GM23338 (cell line): Measurements from ENCODE around the gene SMPDL3A. TPM values are rescaled to one million over a fixed set of nuclear protein-coding genes. Genes with fewer than 3 reads are reported as not detected.

Source experiments
- ZNF114 ChIP-seq: fragments of 250-450 bp; sonication (Bioruptor Pico); IDR thresholded peaks from 2 replicates; pipeline ENCODE4 v1.5.0; 2020; ENCODE audit warnings: mild to moderate bottlenecking, moderate library complexity
- polyA plus RNA-seq: library from polyadenylated mRNA; unstranded; fragments of >200 nt; fragmentation: Nextera tagmentation; extraction: Ambion mirVana; gene quantifications from 2 replicates; pipeline ENCODE4 v1.2.1, GENCODE V29; 2016
- total RNA-seq: library from RNA; depleted of rRNA; stranded (reverse); fragments of >200 nt; shearing (Covaris generic); gene quantifications from 2 replicates; pipeline ENCODE4 v1.2.3, GENCODE V29; 2014
- TF ChIP-seq, protein P1 (sequence below): fragments of 250-450 bp; sonication (Bioruptor Pico); IDR thresholded peaks from 2 replicates; pipeline ENCODE4 v1.5.0; 2020; ENCODE audit warnings: mild to moderate bottlenecking, moderate library complexity
- TF ChIP-seq, protein P2 (sequence below), 2 experiments: fragments of 200-600 bp in 1 of 2; sonication (generic) in 1 of 2; conservative IDR thresholded peaks; 2 replicates each; pipeline versions ENCODE4 v1.5.1 to v1.6.1; 2016 to 2017; ENCODE audit warnings: antibody characterized with exemption in 2 of 2, low read depth in 2 of 2, mild to moderate bottlenecking in 2 of 2, moderate library complexity in 1 of 2
- TF ChIP-seq, protein P3 (sequence below): IDR thresholded peaks from 2 replicates; pipeline ENCODE4 v1.6.1; 2016; ENCODE audit warnings: antibody characterized with exemption
- TF ChIP-seq, protein P4 (sequence below): IDR thresholded peaks from one replicate; pipeline ENCODE4 v1.6.1; 2018; ENCODE audit warnings: antibody characterized with exemption; ENCODE audit not compliant: unreplicated experiment

Gene SMPDL3A
- total and polyA plus RNA-seq, 2 experiments from 2014 or later: 3.5 to 6.3 TPM

DNA sequence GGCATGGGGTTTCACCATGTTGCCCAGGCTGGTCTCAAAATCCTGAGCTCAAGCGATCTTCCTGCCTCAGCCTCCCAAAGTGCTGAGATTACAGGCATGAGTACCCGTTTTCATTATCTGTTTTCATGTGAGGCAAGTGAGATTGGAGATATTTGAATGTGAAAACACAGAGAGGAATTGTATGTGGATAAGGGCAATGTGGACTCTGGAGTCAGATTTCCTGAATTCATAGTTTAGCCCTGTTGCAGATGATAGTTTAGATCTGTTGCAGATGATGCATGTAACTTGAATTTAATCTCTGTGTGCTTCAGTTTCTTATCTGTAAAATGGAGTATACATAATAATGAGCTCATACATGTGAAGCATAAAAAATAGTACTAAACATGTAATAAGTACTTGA, 3.7 kb downstream of the SMPDL3A start (continued):
- TF ChIP-seq, protein P1, sequence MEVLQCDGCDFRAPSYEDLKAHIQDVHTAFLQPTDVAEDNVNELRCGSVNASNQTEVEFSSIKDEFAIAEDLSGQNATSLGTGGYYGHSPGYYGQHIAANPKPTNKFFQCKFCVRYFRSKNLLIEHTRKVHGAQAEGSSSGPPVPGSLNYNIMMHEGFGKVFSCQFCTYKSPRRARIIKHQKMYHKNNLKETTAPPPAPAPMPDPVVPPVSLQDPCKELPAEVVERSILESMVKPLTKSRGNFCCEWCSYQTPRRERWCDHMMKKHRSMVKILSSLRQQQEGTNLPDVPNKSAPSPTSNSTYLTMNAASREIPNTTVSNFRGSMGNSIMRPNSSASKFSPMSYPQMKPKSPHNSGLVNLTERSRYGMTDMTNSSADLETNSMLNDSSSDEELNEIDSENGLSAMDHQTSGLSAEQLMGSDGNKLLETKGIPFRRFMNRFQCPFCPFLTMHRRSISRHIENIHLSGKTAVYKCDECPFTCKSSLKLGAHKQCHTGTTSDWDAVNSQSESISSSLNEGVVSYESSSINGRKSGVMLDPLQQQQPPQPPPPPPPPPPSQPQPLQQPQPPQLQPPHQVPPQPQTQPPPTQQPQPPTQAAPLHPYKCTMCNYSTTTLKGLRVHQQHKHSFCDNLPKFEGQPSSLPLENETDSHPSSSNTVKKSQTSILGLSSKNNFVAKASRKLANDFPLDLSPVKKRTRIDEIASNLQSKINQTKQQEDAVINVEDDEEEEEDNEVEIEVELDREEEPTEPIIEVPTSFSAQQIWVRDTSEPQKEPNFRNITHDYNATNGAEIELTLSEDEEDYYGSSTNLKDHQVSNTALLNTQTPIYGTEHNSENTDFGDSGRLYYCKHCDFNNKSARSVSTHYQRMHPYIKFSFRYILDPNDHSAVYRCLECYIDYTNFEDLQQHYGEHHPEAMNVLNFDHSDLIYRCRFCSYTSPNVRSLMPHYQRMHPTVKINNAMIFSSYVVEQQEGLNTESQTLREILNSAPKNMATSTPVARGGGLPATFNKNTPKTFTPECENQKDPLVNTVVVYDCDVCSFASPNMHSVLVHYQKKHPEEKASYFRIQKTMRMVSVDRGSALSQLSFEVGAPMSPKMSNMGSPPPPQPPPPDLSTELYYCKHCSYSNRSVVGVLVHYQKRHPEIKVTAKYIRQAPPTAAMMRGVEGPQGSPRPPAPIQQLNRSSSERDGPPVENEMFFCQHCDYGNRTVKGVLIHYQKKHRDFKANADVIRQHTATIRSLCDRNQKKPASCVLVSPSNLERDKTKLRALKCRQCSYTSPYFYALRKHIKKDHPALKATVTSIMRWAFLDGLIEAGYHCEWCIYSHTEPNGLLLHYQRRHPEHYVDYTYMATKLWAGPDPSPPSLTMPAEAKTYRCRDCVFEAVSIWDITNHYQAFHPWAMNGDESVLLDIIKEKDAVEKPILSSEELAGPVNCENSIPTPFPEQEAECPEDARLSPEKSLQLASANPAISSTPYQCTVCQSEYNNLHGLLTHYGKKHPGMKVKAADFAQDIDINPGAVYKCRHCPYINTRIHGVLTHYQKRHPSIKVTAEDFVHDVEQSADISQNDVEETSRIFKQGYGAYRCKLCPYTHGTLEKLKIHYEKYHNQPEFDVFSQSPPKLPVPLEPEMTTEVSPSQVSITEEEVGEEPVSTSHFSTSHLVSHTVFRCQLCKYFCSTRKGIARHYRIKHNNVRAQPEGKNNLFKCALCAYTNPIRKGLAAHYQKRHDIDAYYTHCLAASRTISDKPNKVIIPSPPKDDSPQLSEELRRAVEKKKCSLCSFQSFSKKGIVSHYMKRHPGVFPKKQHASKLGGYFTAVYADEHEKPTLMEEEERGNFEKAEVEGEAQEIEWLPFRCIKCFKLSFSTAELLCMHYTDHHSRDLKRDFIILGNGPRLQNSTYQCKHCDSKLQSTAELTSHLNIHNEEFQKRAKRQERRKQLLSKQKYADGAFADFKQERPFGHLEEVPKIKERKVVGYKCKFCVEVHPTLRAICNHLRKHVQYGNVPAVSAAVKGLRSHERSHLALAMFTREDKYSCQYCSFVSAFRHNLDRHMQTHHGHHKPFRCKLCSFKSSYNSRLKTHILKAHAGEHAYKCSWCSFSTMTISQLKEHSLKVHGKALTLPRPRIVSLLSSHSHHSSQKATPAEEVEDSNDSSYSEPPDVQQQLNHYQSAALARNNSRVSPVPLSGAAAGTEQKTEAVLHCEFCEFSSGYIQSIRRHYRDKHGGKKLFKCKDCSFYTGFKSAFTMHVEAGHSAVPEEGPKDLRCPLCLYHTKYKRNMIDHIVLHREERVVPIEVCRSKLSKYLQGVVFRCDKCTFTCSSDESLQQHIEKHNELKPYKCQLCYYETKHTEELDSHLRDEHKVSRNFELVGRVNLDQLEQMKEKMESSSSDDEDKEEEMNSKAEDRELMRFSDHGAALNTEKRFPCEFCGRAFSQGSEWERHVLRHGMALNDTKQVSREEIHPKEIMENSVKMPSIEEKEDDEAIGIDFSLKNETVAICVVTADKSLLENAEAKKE (CRISPR knock-in tag): no peak
- TF ChIP-seq, protein P2, sequence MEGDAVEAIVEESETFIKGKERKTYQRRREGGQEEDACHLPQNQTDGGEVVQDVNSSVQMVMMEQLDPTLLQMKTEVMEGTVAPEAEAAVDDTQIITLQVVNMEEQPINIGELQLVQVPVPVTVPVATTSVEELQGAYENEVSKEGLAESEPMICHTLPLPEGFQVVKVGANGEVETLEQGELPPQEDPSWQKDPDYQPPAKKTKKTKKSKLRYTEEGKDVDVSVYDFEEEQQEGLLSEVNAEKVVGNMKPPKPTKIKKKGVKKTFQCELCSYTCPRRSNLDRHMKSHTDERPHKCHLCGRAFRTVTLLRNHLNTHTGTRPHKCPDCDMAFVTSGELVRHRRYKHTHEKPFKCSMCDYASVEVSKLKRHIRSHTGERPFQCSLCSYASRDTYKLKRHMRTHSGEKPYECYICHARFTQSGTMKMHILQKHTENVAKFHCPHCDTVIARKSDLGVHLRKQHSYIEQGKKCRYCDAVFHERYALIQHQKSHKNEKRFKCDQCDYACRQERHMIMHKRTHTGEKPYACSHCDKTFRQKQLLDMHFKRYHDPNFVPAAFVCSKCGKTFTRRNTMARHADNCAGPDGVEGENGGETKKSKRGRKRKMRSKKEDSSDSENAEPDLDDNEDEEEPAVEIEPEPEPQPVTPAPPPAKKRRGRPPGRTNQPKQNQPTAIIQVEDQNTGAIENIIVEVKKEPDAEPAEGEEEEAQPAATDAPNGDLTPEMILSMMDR (conservative IDR thresholded peaks at IDR 0.05; ENCODE audit: low read depth in 2 of 2): no peak
- TF ChIP-seq ZNF114 (CRISPR knock-in tag): no peak
- TF ChIP-seq, protein P3, sequence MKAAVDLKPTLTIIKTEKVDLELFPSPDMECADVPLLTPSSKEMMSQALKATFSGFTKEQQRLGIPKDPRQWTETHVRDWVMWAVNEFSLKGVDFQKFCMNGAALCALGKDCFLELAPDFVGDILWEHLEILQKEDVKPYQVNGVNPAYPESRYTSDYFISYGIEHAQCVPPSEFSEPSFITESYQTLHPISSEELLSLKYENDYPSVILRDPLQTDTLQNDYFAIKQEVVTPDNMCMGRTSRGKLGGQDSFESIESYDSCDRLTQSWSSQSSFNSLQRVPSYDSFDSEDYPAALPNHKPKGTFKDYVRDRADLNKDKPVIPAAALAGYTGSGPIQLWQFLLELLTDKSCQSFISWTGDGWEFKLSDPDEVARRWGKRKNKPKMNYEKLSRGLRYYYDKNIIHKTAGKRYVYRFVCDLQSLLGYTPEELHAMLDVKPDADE: no peak
- TF ChIP-seq, protein P4, sequence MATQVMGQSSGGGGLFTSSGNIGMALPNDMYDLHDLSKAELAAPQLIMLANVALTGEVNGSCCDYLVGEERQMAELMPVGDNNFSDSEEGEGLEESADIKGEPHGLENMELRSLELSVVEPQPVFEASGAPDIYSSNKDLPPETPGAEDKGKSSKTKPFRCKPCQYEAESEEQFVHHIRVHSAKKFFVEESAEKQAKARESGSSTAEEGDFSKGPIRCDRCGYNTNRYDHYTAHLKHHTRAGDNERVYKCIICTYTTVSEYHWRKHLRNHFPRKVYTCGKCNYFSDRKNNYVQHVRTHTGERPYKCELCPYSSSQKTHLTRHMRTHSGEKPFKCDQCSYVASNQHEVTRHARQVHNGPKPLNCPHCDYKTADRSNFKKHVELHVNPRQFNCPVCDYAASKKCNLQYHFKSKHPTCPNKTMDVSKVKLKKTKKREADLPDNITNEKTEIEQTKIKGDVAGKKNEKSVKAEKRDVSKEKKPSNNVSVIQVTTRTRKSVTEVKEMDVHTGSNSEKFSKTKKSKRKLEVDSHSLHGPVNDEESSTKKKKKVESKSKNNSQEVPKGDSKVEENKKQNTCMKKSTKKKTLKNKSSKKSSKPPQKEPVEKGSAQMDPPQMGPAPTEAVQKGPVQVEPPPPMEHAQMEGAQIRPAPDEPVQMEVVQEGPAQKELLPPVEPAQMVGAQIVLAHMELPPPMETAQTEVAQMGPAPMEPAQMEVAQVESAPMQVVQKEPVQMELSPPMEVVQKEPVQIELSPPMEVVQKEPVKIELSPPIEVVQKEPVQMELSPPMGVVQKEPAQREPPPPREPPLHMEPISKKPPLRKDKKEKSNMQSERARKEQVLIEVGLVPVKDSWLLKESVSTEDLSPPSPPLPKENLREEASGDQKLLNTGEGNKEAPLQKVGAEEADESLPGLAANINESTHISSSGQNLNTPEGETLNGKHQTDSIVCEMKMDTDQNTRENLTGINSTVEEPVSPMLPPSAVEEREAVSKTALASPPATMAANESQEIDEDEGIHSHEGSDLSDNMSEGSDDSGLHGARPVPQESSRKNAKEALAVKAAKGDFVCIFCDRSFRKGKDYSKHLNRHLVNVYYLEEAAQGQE: no peak
